Iris pigment epithelial cell (primary cell): Measurements from ENCODE around the gene TGFBR2.

ENCODE experiments used
- DNase-seq: peaks from one replicate; pipeline ENCODE4 v3.0.0-alpha.2; 2011; ENCODE audit warnings: low read depth

TGFBR2 gene

GRCh38 chr3:30606301-30607031, at the start of gene TGFBR2:
TSS of gene TGFBR2 (plus strand) at chr3:30606601. CDS start at chr3:30606884, 283 bp downstream.
- DNase-seq = peak; percentile 100

- DNase-seq = no peak
Measured at GRCh38 chr3:30557746-30558303, 48.6 kb upstream of the TGFBR2 start.

GRCh38 chr3:30563956-30564355, 42.4 kb upstream of the TGFBR2 start:
- no peak for DNase-seq

DNA sequence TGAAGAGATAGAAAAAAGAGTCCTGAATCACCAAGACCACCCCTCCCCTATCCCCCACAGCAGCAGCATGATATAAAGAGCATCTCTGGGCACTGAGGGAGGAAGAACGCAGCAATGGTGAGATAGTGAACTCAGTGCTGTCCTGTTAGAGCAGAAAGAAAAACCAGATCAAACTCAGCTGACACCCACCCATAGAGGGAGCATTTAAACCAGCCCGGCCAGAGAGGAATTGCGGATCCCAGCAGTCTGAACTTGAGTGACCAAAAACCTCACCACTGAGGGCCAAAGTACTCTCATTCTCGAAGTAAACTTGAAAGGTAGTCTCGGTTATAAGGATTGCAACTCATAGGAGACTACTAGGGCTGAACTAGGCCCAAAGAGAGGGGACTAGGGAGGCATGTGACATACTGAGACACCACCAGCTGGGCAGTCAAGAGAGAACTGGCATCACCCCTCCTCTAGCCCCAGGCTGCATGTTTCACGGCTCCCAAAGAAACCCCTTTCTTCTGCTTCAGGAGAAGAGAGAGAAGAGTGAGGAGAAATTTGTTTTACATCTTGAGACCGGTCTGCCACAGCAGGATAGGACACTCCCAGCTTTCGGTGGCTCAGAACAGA, 39.2 kb upstream of the TGFBR2 start:
- no peak for DNase-seq

- peak; percentile 42 for DNase-seq
Measured at GRCh38 chr3:30576946-30577345, 29.5 kb upstream of the TGFBR2 start.

GRCh38 chr3:30577788-30578187, 28.6 kb upstream of the TGFBR2 start:
- no peak for DNase-seq

GRCh38 chr3:30578479-30578878, 27.9 kb upstream of the TGFBR2 start:
- DNase-seq = peak; percentile 97

DNA sequence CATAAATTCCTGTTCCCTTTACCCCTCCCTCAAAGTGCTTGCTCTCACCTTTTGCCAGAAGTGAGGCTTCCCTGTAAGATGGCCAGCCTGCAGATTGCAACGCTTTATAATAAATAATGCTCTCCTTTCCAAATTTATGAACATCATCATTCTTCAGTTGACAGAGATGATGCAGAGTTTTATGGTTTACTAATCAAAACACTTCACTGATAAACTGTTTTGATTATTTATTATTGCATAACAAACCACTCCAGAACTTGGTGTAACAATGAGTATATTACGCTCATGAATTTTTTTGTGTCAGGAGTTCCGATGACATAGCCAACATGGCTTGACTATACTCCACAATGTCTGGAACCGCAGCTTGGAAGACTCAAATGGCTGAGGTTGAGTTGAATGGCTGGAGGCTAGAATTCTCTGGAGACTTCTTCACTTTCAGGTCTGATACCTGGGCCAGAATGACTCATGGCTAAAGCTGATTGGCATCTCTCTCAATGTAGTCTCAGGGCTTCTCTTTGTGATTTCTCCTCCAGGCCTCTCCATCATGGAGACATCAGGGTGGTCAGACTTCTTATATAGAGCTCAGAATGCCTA, 27.3 kb upstream of the TGFBR2 start:
- DNase-seq = no peak

- DNase-seq = no peak
Measured at GRCh38 chr3:30581067-30581585, 25.3 kb upstream of the TGFBR2 start.

DNA sequence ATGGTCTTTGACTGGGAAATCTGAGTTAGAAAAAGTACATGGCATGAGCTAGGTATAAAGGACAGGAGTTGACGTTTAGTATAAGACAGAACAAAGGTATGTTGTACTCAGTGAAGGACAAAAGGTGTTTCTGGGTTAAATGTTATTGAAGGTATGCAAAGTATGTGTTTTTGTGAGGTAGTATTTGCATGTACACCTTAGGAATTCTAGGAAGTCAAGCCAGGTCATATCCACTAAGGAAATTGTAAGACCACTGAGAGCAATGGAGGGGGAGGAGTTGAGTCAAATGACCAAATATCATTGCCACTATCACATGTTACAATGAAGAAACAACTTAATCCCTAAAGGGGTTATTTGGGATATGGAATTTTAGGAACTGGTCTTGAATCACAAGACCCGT, 24.4 kb upstream of the TGFBR2 start:
- no peak for DNase-seq

DNA sequence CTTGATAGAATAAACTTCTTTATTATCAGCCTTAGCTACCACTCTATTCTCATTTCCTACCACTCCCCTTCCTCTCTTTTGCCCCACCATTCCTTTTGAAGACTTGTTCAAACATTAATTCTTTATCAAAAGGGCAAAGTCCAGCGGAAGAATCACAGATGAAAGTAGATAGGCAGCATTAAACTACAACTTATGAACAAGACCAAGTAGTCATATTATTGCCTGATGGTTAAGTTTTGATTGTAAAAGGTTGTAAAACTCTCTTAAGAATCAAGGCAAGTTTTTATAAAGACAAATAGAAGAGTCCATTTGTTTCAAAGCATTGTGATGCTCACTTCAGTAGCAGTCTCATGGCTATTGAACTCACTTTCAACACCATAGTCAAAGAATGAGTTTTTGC, 22.4 kb upstream of the TGFBR2 start:
- DNase-seq = no peak

- no peak for DNase-seq
Measured at GRCh38 chr3:30585654-30586053, 20.7 kb upstream of the TGFBR2 start.

- DNase-seq = peak; percentile 50
Measured at GRCh38 chr3:30586096-30586805, 20.1 kb upstream of the TGFBR2 start.

DNA sequence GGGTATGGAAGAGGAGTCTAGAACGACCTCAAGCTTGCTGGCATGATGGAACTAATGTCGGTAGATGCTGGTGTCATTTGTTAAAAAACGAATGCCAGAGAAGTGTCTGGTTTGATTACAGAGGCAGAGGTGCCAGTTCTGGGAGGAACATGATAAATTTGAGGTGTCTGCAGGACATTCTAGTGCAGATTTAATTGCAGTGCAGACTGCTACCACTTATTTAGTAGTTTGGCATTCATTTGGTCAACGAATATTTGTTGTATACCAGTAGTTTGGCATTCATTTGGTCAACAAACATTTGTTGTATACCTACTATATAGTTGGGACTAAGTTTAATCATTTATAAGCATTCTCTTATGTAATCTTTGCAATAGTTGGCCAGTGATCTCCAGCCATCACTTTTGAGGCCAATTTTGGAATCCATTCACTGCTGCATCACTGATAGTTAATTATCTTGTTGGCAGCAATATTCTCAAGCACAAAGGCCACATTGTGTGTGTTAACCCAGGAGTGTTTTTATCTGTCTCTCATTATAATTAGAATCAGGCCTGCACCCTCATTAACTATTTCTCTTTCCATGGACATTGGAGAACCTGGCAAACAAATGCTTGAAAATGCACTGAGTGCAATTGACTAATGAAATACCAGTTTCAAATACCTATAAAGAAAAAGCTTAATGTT, 19.5 kb upstream of the TGFBR2 start:
- DNase-seq = no peak

- DNase-seq = no peak
Measured at GRCh38 chr3:30587904-30588303, 18.5 kb upstream of the TGFBR2 start.

- DNase-seq = no peak
Measured at GRCh38 chr3:30596152-30596551, 10.2 kb upstream of the TGFBR2 start.

DNA sequence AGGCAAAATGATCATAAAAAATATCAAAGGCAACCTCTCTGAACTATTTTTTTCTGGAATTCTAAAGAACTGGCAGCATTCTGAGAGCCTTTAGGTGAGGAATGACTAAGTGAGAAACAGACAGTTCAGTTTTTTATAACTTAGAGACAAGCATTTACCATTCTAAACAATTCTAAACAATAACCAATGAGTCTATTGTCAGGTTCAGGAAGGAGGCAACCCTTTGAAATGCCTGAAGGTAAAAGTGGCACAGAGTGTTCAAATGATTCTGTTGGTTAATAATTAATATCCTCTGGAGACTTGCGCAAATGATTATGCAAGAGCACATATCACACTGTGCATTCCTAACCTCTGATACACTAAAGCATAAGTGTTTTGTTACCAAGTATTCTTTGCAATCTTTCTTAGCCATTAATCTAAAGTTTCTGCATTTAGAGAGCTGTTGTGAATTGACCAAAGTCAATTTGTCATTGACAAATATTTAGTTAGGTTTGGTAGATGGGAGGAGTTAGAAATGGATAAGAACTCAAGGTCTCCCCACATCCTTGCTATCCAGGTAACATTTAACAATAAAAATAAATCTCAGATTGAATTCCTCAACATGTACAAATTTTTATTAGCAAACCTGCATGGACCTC, 9.2 kb upstream of the TGFBR2 start:
- peak; percentile 94 for DNase-seq

DNA sequence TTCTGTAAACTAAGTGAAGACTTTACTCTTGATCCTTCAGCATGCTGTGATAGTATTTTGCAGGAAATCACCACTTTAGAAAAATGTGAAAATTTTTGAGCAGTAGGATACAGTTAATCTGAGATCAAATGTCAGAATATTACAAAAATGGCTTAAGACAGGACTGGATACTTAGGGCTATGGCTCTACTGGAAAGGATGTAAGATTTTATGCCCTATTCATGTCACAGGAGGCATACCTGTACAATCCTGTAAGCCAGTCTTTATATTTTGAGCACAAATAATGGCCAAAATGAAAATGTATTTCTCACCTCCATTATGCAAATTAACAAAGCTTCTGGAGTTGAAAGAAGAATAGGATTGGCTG, 8.6 kb upstream of the TGFBR2 start:
- DNase-seq = no peak

- no peak for DNase-seq
Measured at GRCh38 chr3:30598668-30599545, 7.5 kb upstream of the TGFBR2 start.

GRCh38 chr3:30600572-30600971, 5.8 kb upstream of the TGFBR2 start:
- DNase-seq = no peak
